ENCODE results near the gene HOXA4.

DNA sequence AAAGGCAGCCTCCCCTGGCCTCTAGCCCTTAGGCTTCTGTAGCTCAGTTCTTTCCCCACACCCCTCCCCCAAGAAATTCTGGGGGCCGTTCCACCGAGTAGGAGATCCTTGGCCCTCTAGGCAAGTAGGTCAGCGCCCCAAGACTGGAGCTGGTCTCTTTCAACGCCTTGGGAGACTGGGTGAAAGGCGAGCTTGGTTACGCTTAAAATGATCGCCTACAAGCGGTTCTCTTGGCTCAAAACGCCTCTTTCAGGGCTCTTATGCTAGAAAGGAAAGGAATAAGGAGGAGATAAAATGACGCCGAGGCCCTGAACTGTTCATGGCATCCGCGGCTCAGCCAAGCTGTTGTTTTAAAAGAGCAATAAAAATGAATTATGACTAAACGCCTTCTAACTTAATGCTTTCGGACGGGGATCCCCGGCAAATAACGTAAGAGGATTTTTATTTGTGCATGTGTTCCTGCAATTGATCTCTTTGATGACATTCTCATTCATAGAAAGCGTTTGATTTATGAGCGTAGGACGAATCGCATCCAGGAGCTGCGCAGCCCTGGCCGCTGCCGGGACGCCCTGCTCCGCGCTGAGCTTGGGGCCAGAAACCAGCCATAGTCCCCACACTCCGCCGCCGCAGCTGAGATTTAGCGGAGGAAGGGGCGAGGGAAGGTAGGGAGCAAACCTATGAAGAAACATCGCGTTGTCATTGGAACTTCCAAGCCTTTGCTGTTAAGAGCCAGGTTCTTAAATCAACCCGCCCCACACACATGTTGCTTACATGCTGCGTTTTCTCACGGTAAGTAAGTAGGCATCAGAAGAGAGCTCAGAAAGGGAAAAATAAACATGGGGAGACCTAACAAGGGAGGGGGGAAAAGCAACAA lies 31.7 kb downstream of the HOXA4 start:
- TF ChIP-seq, protein P1, sequence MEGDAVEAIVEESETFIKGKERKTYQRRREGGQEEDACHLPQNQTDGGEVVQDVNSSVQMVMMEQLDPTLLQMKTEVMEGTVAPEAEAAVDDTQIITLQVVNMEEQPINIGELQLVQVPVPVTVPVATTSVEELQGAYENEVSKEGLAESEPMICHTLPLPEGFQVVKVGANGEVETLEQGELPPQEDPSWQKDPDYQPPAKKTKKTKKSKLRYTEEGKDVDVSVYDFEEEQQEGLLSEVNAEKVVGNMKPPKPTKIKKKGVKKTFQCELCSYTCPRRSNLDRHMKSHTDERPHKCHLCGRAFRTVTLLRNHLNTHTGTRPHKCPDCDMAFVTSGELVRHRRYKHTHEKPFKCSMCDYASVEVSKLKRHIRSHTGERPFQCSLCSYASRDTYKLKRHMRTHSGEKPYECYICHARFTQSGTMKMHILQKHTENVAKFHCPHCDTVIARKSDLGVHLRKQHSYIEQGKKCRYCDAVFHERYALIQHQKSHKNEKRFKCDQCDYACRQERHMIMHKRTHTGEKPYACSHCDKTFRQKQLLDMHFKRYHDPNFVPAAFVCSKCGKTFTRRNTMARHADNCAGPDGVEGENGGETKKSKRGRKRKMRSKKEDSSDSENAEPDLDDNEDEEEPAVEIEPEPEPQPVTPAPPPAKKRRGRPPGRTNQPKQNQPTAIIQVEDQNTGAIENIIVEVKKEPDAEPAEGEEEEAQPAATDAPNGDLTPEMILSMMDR (IDR thresholded peaks at IDR 0.05): no peak
- TF ChIP-seq POLR2A (IDR thresholded peaks at IDR 0.05): peak in 1 of 2 donors; percentile 11
